Activated CD8-positive, alpha-beta memory T cell treated with anti-CD3 and anti-CD28 coated beads for 1 hour (primary cell): Measurements from ENCODE around the gene LCLAT1.

Experiments used
- DNase-seq, 2 donors: peaks; one replicate each; pipeline ENCODE4 v3.0.0-alpha.2; 2020; ENCODE audit warnings: low read depth in 1 of 2; ENCODE audit errors: extremely low read depth in 1 of 2

LCLAT1 gene

DNA sequence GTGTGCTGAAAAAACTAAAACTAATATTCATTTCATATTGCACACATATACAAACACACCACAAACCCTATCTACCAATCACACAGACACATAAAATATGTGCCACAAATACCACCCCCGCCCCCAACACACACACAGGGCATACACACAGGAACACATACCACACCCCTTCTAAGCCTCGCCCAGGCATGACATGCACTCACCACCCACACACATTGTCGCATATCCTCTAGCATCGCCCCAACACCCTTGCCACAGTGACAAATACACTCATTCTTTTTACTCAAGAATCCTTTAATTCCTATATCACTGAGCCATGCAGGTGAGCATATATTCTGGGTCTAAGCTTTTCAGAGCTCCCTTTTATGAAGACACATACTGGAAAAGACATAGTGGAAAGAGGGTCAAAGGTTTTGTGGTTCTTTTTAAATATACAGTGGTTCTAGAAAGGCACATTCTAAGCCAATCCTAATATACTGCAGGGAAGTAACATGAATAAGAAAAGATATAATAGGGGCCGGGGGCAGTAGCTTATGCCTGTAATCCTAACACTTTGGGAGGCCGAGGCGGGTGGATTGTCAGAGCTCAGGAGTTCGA is 24.5 kb upstream of the LCLAT1 start:
- DNase-seq = peak; percentile 43 to 54

DNA sequence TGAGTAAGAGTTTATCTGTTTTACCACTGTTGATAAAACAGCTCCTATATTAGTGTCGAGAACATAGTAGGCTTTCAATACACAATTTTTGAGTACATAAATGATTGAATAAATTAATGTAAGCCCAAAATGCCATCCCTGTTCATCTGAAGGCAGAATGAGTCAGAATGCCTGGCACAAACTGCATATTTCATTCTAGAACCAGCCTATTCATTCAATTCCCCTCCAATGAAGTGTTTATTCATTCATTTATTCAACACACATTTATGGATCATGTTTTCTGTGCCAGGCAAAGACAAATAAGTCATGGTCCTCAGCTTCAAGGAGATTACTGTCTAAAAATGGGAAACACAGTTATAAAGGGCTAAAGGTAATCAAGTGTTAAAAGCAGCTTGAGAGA is 22.8 kb upstream of the LCLAT1 start:
- no peak for DNase-seq

DNA sequence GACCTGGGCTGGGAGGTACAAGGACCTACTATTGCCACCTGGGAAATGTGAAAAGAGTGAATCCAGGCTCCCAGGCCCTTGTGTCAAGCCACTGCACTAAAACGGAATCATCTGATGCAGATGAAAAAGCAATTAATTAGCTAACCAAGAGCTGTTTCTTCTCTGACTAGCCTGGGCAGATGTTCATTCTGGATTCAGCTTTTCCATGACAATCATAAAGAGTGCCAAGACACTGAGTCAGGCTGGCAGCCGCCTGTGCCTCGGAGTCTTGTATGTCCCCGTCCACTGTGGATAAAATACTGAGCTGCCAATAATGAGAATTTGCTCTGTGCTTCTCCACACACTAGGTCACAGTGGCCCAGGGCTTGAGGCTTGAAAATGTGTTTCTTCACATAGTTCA is 21.7 kb upstream of the LCLAT1 start:
- no peak for DNase-seq

DNA sequence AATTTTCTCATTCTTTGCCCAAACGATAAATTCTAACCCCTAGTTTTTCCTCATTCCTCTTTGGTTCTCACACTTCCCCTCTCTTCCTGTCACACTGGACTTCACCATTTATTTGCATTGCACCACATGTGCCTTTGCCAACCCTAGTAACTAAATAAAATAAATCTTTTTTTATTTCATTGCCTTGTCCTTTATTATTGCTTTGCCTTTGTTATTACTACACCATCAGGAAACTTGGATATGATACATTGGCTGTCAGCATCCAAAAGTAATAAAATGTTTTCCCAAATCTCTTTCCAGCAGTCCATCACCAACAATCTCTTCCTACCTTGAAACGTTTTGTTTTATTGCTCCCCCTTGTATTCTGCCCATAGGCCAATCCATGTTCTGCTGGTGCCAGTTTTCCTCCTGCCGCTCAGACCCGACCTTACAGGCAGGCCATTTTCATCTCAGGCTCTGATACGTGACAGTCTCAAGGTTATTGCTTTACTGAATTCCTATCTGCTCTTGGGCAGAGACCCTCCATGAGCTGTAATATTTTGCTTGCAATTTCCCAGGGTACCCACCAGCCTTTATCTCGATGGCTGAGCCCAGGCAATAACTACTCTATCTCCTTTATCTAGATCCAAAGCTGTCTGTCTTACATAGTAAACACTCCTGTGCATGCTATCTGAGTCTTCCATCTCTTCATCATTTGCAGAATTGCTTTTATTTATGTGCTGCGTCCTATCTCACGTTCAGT is 19.3 kb upstream of the LCLAT1 start:
- no peak for DNase-seq

DNA sequence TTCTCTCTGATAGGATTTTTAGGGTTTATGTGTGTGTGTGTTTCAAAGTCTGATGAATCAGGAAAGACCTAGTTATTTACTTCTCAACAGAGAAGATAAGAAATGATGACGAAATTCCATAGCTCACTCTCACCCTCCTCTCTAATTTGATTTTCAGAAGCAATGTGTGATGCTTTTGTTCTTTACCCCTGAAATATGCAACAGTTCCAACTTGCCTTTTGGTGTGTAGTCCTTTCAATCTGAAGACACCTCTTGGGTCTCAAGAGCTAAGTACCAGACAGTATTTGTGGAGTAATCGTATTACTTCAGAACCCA is 18.7 kb upstream of the LCLAT1 start:
- no peak for DNase-seq

DNA sequence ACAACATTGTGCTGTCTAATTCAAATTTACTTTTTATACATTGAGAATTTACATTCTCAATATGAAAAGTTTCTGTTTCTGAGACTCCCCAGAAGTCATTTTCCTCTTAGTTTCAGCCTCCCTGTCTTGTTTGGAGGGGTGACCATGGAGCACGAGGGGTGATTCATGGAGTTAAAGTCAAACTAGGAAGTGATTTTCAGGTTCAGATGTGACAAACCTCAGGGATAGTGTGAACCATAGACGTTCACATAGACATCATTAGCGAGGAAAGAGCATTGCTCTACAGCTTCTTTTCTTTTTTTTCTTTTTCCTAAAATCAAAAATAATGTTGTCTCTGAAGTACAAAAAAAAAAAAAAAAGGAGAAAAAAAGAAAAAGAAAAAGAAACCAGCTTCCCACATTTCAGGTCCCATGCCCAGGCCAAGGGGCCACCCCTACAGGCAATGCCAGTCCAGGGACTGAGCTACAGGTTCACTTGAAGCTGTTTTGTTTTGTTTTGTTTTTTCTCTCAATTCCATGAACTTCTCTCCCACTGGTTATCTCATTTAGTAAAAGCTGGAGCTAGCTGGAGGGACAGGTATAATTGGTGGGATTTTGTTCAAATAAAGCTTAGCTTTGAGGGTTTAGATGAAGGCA is 18.1 kb upstream of the LCLAT1 start:
- DNase-seq = no peak

DNA sequence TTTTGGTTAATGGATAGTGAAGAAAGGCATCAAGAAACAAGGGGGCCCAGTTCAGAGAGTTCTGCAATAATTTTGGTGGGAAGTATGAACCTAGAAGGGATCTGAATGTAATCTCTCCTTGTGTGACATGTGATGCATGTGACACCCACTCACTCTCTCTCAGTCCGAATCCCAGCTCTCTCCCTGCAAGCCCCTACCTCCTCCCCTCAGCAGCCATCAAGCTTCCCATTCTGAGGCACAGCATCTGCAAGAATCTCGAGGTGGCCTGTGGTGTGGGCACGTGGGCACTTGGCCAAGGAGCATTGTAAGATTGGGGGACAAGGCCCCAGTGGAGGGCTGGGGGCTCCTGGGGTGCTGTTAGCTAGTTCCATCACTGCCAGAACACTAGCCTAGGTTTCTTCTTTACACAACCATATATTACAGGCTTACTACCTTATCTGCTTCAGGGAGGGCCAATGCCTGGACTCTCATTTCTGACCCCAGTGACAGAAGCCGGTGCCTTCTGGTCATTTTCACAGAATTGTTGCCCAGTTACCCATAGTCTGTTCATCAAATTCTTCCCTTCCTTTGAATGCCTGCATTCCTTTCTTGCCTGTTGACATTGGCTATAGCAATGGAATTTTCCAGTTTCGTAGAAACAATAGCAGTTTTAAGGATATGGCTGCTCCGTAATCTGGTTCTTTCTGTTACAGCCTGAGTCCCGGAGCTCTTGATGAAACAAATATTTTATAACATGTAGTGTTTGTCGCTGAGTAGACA is 13.3 kb upstream of the LCLAT1 start:
- no peak for DNase-seq

DNA sequence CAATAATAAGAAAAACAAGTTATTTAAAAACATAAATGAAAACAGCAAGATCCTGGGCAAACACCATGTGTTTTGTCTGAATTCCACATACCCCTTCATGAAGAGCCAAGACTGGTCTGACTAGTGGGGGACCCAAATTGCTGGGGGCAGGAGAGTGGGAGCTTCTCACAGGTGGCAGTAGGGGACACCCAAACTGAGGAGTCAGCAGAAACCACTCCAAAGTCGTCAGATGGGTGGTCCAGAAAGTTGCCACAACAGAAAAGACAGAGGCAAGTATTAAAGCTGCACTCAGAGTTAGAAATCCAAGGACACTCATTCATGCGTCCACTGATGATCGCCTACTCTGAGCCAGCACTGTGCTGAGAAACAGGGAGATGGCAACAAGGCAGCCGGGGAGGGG is 12.3 kb upstream of the LCLAT1 start:
- DNase-seq = no peak

DNA sequence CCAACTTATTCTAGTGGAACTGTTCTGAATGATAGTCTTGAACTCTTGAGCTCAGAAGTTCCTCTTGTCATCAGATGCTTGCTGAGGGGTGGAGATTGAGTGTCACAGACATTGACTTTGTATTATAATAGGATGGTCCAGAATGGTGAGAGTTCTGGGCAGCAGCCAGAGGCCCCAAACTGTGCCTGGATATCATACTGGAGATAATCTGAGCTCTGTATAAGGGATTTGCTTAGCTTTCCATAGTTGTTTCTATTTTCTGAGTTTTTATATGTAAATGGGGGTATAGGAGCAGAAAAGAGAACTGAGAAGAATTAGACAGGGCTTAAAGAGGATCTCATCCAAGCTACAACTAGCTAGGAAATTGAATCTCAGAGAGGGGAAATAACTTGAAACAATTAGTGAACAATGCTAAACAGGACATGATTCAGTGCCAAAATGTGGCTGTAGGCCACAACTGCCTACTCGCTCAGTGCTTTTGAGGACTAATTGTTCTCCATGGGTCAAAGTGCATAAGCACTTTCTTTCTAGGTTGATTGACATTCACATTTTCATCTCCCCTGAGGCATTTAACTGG is 10.1 kb upstream of the LCLAT1 start:
- DNase-seq = no peak

DNA sequence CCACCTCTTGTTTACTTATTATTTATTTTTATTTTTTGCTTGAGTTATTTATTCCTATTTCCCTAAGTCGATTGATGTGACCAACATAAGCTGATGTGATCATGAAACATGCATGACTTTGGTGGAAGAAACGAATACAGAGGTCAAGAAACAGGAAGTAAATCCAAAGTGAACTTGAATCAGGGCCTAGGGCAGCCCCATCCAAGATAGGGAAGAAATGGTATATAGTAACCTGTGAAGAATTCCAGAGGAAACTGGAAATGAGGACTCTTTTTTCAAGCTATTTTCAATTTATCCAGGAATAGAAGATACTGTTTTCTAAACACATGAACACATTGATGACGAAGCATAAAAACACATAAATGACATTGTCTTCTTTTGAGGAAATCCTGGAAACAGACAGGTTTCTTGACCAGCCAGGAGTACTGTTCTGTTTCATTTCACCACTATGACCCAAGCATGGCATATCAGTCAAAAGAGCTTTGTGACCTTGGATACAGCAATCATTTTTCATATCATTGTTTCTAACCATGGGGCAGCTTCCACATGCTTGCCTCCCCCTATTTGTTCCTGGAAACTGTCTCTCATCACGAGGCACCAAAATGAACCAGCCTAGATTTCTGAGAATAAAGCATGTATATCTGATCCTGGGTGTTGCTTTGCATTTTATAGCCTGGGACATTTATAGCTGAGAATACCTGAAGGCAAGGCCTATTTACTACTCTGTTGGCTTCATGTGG is 9.1 kb upstream of the LCLAT1 start:
- no peak for DNase-seq

DNA sequence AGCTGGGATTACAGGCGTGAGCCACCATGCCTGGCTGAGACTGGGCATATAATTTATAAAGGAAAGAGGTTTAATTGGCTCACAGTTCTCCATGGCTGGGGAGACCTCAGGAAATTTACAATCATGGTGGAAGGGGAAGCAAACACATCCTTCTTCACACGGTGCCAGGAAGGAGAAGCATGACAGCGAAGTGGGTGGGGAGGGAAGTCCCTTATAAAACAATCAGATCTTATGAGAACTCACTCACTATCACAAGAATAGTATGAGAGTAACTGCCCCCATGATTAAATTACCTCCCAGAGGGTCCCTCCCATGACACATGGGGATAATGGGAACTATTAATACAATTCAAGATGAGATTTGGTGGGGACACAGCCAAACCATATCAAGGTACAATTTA is 7.8 kb upstream of the LCLAT1 start:
- no peak for DNase-seq

DNA sequence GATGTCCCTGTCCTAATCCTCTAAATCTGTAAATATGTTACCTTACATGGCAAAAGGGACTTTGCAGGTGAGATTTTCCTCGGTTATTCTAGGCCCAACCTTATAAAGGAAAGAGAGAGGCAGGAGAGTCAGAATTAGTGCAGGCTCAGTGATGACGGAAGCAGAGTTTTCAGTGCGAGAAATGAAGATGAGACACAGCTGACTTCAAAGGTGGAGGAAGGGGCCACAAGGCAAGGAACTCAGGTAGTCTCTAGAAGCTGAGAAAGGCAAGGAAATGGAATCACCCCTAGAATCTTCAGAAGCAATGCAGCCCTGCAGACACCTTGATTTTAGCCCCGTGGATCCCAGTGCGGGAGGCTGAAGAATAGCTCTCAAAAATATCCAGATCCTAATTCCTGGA is 7.2 kb upstream of the LCLAT1 start:
- peak in 1 of 2 donors; percentile 3 for DNase-seq

DNA sequence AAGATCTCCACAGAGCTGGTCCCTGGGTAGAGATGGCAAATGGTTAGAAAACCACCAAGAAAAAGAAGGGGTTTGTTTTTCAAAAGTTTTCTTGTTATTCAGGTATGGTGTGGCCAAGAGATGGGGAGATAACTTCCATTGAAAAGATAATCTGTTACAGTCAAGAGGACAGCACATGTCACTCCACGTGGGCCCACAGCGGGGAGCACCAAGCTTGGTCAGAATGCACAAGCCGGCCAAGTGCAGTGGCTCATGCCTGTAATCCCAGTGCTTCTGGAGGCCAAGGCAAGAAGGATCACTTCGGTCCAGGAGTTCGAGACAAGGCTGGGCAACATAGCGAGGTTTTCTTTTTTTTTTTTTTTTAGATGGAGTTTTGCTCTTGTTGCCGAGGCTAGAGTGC is 6.0 kb upstream of the LCLAT1 start:
- no peak for DNase-seq

DNA sequence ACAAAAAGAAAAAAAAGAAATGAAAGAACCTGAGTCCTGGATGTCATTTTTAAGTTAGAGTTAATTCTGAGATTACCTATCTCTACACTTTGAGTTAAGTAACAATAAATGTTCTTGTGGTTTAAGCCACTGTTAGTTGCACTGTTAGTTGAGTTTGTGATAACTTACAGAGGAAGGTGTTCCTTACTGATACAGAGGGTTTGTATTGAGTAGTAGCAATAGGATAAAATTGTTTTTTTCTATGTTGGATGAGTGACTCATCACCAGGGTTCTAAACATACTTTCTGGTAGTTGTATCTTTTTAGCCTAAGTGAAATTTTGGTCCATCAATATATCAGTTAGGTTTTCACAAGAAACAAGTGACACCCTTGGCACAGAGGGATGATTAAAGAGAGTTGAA is 4.0 kb upstream of the LCLAT1 start:
- no peak for DNase-seq

DNA sequence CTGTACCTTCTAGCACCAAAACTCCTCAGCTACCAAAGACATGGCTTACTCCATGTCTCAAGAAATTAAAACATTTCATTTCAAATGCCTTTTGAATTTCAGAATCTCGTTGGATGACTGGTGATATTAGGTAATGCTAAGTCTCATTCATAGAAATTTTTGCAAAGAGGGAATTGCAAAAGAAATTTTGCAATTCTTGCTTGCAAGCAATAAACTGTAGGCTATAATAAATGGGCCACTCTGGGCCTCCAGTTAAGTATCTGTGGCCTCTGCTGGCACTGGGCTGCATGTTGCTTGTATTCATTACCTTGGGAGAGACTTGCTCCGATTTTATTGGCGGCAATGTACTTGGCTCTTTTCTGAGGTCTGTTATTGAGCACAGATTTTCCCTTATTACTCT is 2.8 kb upstream of the LCLAT1 start:
- no peak for DNase-seq

DNA sequence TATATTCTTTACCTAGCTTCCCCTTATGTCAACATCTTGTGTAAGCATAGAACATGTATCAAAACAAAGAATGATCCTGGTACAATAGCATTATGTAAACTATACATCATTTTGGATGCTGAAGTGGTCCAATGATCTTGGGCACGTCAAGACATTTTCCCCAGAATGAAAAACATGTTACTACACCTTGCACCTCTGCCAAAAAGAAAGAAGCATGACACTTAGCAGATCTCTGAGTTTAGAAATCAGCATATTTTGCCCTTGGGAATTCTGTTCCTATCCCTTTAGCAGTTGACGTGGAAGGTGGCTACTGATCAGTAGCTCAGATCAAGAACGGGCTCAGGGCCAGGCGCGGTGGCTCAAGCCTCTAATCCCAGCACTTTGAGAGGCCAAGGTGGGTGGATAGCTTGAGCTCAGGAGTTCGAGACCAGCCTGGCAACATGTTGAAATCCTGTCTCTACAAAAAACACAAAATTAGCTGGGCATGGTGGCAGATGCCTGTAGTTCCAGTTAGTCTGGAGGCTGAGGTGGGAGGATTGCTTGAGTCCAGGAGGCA is 1.7 kb upstream of the LCLAT1 start:
- DNase-seq = no peak

DNA sequence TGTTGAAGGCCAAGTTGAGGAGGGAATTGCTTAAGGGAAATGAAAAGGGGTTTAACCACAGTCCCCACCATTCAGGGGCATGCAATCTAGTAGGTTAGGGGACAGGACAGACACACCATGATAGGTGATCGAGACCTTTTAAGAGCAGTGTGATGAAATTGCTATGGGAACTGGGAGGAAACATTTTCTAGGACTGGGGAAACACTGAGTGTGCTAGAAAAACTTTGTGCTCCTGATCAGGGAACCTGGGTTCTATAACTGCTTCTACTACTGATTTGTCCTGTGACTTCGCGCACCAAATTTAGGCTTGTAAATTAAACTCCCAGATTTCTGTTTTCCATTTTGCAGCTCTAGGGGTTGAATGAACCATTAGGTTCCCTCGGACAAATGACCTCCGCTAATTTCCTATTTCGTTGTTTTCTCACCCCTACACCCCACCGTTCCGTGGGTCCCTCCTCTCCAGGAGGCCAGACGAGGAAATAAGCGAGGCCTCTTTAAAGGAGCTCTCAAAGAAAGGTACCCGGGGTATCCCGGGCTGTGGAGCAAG is 371 bp upstream of the LCLAT1 start:
- no peak for DNase-seq

DNA sequence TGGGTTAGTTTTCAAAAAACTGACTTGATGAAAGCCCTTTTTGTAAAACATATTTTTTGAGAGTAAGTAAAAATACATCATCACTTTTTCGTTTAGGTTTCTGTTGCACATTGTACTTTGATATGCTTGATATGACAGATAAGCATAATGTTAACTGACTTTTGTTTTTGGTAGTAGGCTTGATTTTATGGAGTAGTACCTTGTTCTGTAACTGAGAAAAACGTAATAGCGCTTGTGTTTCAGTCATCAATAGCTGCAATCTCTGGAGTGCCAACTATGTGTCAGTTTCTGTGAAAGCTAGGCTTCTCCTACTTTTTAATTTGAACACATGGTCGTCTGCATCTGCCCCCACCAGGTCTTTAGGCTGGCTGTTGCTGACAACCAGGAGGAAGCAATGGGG is 1.3 kb downstream of the LCLAT1 start:
- no peak for DNase-seq

DNA sequence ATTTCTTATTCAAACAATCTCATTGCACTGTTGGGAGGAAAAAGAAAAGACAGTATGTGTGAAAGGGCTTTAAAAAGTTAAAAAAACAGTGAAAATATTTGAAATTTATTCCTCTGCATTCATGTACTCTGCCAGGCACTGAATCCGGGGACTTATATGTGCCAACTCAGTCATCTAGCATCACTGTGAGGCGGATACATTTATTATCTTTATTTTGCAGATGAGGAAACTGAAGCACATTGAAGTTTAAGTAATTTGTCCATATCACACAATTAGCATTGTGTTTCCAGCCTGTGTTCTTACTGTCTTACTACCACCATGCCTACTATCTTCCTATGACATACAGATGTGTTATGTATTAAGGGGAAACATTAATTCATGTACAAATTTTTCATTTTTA is 1.8 kb downstream of the LCLAT1 start:
- no peak for DNase-seq

DNA sequence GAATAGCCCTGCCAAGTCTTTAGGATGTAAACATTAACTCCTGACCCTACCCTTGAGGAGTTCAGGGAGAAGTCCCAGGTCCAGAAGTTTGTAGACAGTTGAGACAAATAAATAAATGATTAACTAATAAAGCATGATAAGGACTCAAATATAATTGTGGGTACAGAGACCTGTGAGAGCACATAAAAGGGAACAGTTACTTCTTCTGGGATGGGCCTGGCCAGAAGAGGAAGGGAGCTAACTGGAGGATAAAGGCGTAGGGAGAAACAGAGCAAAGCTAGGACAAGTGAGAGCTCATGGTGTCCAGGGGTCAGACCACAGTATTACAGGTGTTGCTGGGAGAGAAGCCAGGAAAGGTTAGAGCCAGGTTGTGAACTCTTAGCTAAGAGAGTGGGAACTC is 3.0 kb downstream of the LCLAT1 start:
- no peak for DNase-seq
